ENCODE results near the gene THADA. TPM values are rescaled to one million over a fixed set of nuclear protein-coding genes. Genes with fewer than 3 reads are reported as not detected.
A peak's percentile ranks its signal among the peaks of the same experiment; 100 is the strongest.
"Not testable (repeated sequence)": the region's sequence is repeated elsewhere in the genome, so short reads cannot be mapped to it uniquely, and the experiment has no call there.

The THADA gene
- total RNA-seq, 1 experiment from 2014 or later: 27.5 TPM

GRCh38 chr2:43605079-43605655, 9.3 kb upstream of the THADA start:
- Mint-ChIP-seq H3K36me3 (no peaks in the 10 kb centered on the region), H3K4me1 (peaks cover 12% of the 10 kb centered on the region), H3K9me3 (no peaks in the 10 kb centered on the region), H3K4me3 (no peak overlapping the region), H3K27ac (no peak overlapping the region), H3K27me3 (ENCODE audit: low read depth) (no peaks in the 10 kb centered on the region)
- ChIA-PET POLR2A (interaction anchor here (1.2 kb wide), 1 partner anchor 293 kb away, joined by 3 read pairs; no protein-coding TSS in a partner anchor), CTCF (interaction anchor here (0.5 to 3.0 kb wide), 22 partner anchors 8 to 277 kb away, joined by 3 to 32 read pairs (median 4); partner anchors contain the start of genes PLEKHH2 and THADA)
- no peak for TF ChIP-seq TCF7 (CRISPR knock-in tag; IDR thresholded peaks at IDR 0.05; ENCODE audit: low read depth)
- TF ChIP-seq HMGA2 (CRISPR knock-in tag; IDR thresholded peaks at IDR 0.05): 0 out of 2 replicates have a peak, but pooled peaks have one; percentile 6
- DNase-seq (ENCODE audit: low spot score) (peak; percentile 41), ATAC-seq (peak; percentile 86)

GRCh38 chr2:43604674-43605073, 8.8 kb upstream of the THADA start:
- POLR2A ChIA-PET: interaction anchor here (1.2 kb wide), 1 partner anchor 293 kb away, joined by 3 read pairs; no protein-coding TSS in a partner anchor
- no peaks in the 10 kb centered on the region for H3K27me3 Mint-ChIP-seq (ENCODE audit: low read depth)

GRCh38 chr2:43600596-43600995, 4.8 kb upstream of the THADA start:
- CTCF ChIA-PET, H3K4me1 Mint-ChIP-seq: not testable (repeated sequence)

More at GRCh38 chr2:43604674-43605073, 8.8 kb upstream of the THADA start:
- TF ChIP-seq TEAD1 (CRISPR knock-in tag; IDR thresholded peaks at IDR 0.05) (no peak), USF2 (CRISPR knock-in tag; IDR thresholded peaks at IDR 0.05) (no peak), ZNF263 (CRISPR knock-in tag; IDR thresholded peaks at IDR 0.05; ENCODE audit: low read depth) (no peak), ZNF532 (CRISPR knock-in tag; IDR thresholded peaks at IDR 0.05; ENCODE audit: borderline replicate concordance) (no peak), ZBTB43 (CRISPR knock-in tag; IDR thresholded peaks at IDR 0.05) (no peak), ZNF121 (CRISPR knock-in tag; IDR thresholded peaks at IDR 0.05) (no peak)
- Mint-ChIP-seq H3K4me1 (peaks cover 12% of the 10 kb centered on the region), H3K4me3 (no peak overlapping the region), H3K36me3 (no peaks in the 10 kb centered on the region), H3K9me3 (no peaks in the 10 kb centered on the region), H3K27ac (0 out of 2 replicates have a peak overlapping the region, but pooled peaks have one; percentile 33)
- CTCF ChIA-PET: interaction anchor here (0.7 to 3.0 kb wide), 17 partner anchors 8 to 774 kb away, joined by 3 to 32 read pairs (median 4); partner anchors contain the start of genes PLEKHH2 and THADA
- ATAC-seq (no peak), DNase-seq (ENCODE audit: low spot score) (no peak)

GRCh38 chr2:43594875-43595274, 963 bp downstream of the THADA start:
- DNase-seq (ENCODE audit: low spot score) (no peak), ATAC-seq (no peak)
- ChIA-PET POLR2A (no interaction called here), CTCF (no interaction called here)
- H3K27me3 Mint-ChIP-seq (ENCODE audit: low read depth): no peaks in the 10 kb centered on the region; the same call in 1 of the 2 replicates
- H3K27ac Mint-ChIP-seq: no peak overlapping the region; the same call in 1 of the 2 replicates
- peak overlapping the region; percentile 95 for H3K4me3 Mint-ChIP-seq
- no peaks in the 10 kb centered on the region for H3K9me3 Mint-ChIP-seq
- H3K36me3 Mint-ChIP-seq: peaks cover 2% of the 10 kb centered on the region; the same call in 1 of the 2 replicates
- peaks cover 10% of the 10 kb centered on the region for H3K4me1 Mint-ChIP-seq
- TF ChIP-seq MXD4 (CRISPR knock-in tag; IDR thresholded peaks at IDR 0.05; ENCODE audit: borderline replicate concordance) (no peak), TP53 (CRISPR knock-in tag; IDR thresholded peaks at IDR 0.05) (no peak), KAT7 (CRISPR knock-in tag; IDR thresholded peaks at IDR 0.05; ENCODE audit: borderline replicate concordance) (no peak), NFE2L1 (CRISPR knock-in tag; IDR thresholded peaks at IDR 0.05) (no peak), ZNF671 (CRISPR knock-in tag; IDR thresholded peaks at IDR 0.05) (no peak), NR2C2 (CRISPR knock-in tag; IDR thresholded peaks at IDR 0.05) (no peak), ZSCAN18 (CRISPR knock-in tag; IDR thresholded peaks at IDR 0.05) (no peak), CBFB (CRISPR knock-in tag; IDR thresholded peaks at IDR 0.05; ENCODE audit: low read depth) (no peak), GABPB1 (CRISPR knock-in tag; IDR thresholded peaks at IDR 0.05) (no peak), SMAD3 (CRISPR knock-in tag; IDR thresholded peaks at IDR 0.05; ENCODE audit: borderline replicate concordance) (no peak), ETV6 (CRISPR knock-in tag; IDR thresholded peaks at IDR 0.05) (no peak), RELA (CRISPR knock-in tag; IDR thresholded peaks at IDR 0.05; ENCODE audit: borderline replicate concordance) (no peak), NR3C1 (CRISPR knock-in tag; conservative IDR thresholded peaks at IDR 0.05; ENCODE audit: low read depth) (no peak), ESRRA (CRISPR knock-in tag; IDR thresholded peaks at IDR 0.05; ENCODE audit: borderline replicate concordance) (no peak), FOXK1 (CRISPR knock-in tag; IDR thresholded peaks at IDR 0.05) (no peak)

More at GRCh38 chr2:43600596-43600995, 4.8 kb upstream of the THADA start:
- H3K27ac Mint-ChIP-seq; H3K27me3 Mint-ChIP-seq (ENCODE audit: low read depth); H3K4me3 Mint-ChIP-seq; H3K9me3 Mint-ChIP-seq; ATAC-seq; POLR2A ChIA-PET; DNase-seq (ENCODE audit: low spot score); H3K36me3 Mint-ChIP-seq: not testable (repeated sequence)
